T-helper 2 cell treated with Interferon-gamma antibody and Interleukin-4, amounts not matched to agents 5 μg/mL and 100 μg/mL, for 36 hours (primary cell): ENCODE measurements around the gene HOXA4.

Experiments
- DNase-seq: peaks from one replicate; pipeline ENCODE4 v3.0.0; 2021; ENCODE audit warnings: low spot score
- H3K27ac Mint-ChIP-seq: one replicate; pipeline ENCODE4 v1.8.0; 2021; ENCODE audit warnings: mild to moderate bottlenecking, mixed read lengths
- H3K27me3 Mint-ChIP-seq: one replicate; pipeline ENCODE4 v1.8.0; 2021; ENCODE audit warnings: low read depth, mixed read lengths
- H3K36me3 Mint-ChIP-seq: one replicate; pipeline ENCODE4 v1.8.0; 2021; ENCODE audit warnings: low read depth, mixed read lengths
- H3K4me1 Mint-ChIP-seq: one replicate; pipeline ENCODE4 v1.8.0; 2021; ENCODE audit warnings: low read depth, mixed read lengths
- H3K4me3 Mint-ChIP-seq: one replicate; pipeline ENCODE4 v1.8.0; 2022; ENCODE audit warnings: mild to moderate bottlenecking, moderate library complexity, mixed read lengths
- H3K9me3 Mint-ChIP-seq: one replicate; pipeline ENCODE4 v1.8.0; 2021; ENCODE audit warnings: mixed read lengths

The HOXA4 gene

DNA sequence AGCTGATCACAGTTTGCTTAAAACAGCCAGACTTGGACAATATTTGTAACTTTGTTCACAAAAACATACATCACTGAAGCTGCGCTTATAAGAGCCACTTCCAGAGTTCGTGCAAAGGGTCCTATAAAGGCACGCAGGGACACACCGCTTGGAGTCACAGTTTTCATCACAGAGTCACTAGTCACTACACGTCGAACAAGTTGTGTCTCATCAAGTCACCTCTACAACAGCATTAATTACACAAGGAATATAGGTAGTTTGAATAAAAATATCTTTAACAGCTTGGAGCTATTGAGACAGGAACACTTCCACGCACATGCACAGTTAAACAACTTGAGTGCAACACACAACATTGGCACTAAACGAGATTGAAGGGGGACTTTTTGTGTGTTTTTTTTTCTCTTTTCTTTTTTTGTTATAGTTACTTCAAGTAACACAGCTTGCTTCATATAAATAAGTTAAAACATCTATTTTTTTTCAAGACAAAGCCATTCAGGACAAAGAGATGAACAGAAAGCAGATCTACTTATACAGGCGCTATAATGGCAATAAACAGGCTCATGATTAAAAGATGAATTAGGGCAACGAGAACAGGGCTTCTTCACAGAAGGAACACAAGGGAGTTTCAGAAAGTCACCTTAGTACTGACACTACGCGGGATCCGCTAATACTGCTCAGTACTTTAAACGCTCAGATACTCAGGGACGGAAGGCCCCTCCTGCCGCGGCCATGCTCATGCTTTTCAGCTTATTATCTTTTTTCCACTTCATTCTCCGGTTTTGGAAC is 10.8 kb upstream of the HOXA4 start:
- H3K4me1 Mint-ChIP-seq: no peaks in the 10 kb centered on the region
- no peak overlapping the region for H3K27ac Mint-ChIP-seq
- no peaks in the 10 kb centered on the region for H3K9me3 Mint-ChIP-seq
- peaks cover 19% of the 10 kb centered on the region for H3K27me3 Mint-ChIP-seq
- no peak for DNase-seq
- no peak overlapping the region for H3K4me3 Mint-ChIP-seq
- no peaks in the 10 kb centered on the region for H3K36me3 Mint-ChIP-seq

- Mint-ChIP-seq H3K4me1 (no peaks in the 10 kb centered on the region), H3K4me3 (no peak overlapping the region), H3K36me3 (no peaks in the 10 kb centered on the region), H3K27ac (no peak overlapping the region), H3K9me3 (no peaks in the 10 kb centered on the region), H3K27me3 (peaks cover 25% of the 10 kb centered on the region)
- DNase-seq: no peak
These were observed 9.7 kb upstream of the HOXA4 start for GRCh38 chr7:27140126-27140857.

DNA sequence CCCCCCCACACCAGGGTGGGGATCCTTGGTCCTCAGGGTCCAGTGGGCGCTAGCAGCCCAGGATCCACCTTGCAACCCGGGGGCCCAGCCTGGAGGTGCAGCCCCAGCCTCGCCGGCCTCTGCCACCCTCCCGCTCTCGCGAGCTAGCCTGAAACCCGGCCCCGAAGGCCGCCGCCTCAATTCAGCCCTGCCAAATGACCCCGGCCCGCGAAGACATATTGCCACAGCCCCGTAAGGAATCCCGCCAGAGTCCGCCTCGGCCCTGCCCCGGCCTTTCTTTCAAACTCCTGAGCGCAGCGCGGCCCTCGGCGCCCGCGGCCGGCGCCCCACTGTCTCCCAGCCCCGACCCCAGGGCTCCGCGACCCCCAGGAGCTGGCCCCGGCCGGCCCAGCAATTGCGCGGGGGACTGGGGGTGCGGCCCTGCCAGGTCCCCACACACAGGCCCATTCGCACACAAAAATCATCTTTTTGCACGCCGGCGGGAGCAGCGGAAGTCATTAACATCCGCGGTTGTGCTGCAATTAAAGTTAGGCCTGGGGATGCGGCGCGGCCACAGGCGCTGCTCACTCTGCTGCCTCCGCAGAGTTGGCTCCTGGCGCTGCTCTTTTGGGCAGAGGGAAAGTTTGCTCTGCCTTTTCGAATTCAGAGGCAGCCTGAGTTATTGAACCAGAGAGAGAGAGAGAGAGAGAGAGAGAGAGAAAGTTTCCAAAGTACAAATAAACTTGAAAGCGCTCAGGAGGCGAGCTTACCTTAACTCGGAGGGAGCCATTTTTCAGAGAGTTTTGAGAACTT is 9.0 kb upstream of the HOXA4 start:
- Mint-ChIP-seq H3K4me1 (peaks cover 3% of the 10 kb centered on the region), H3K9me3 (no peaks in the 10 kb centered on the region), H3K27ac (no peak overlapping the region), H3K36me3 (no peaks in the 10 kb centered on the region), H3K27me3 (peaks cover 32% of the 10 kb centered on the region), H3K4me3 (no peak overlapping the region)
- no peak for DNase-seq

- Mint-ChIP-seq H3K4me1 (peaks cover 8% of the 10 kb centered on the region), H3K36me3 (no peaks in the 10 kb centered on the region), H3K4me3 (no peak overlapping the region), H3K9me3 (no peaks in the 10 kb centered on the region), H3K27ac (no peak overlapping the region), H3K27me3 (peaks cover 37% of the 10 kb centered on the region)
- no peak for DNase-seq
These were observed 8.4 kb upstream of the HOXA4 start for GRCh38 chr7:27138985-27139333.

- Mint-ChIP-seq H3K36me3 (no peaks in the 10 kb centered on the region), H3K4me1 (peaks cover 11% of the 10 kb centered on the region), H3K4me3 (no peak overlapping the region), H3K9me3 (no peaks in the 10 kb centered on the region), H3K27me3 (peaks cover 40% of the 10 kb centered on the region), H3K27ac (no peak overlapping the region)
- DNase-seq: no peak
These were observed 7.9 kb upstream of the HOXA4 start for GRCh38 chr7:27138472-27138871.

DNA sequence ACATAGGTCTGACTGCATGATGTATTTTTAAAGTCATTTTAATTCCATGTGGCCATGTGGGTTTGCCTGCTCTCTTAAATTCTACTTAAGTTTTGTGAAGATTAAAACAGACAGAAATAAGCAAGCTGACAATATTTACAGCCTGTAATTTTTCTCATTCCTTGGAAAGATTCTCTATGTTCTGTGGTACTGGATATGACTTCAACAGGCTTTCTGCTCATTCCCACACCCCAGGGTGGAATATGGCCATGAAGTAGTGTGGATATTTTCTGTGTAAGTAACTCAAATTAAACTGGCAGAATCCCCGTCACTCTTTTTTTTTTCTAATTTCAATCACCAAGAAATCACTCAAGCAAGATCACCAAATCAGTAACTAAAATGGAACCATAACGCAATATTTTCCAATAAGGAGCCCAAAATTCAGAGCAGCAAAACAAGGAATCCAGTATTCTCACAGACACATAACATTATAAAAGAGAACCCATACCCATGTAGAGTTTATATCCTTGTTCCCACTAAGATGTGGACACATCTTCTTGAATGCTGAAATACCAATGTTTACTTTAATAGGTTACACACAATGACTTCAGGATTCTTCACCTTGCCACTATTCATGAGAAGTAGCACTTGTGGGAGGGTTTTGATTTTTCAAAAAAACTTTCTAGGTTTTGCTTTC is 7.2 kb upstream of the HOXA4 start:
- peaks cover 46% of the 10 kb centered on the region for H3K27me3 Mint-ChIP-seq
- H3K36me3 Mint-ChIP-seq: no peaks in the 10 kb centered on the region
- H3K9me3 Mint-ChIP-seq: no peaks in the 10 kb centered on the region
- peaks cover 11% of the 10 kb centered on the region for H3K4me1 Mint-ChIP-seq
- no peak overlapping the region for H3K27ac Mint-ChIP-seq
- no peak overlapping the region for H3K4me3 Mint-ChIP-seq
- DNase-seq: no peak

- Mint-ChIP-seq H3K4me1 (peaks cover 11% of the 10 kb centered on the region), H3K4me3 (no peak overlapping the region), H3K27ac (no peak overlapping the region), H3K36me3 (peaks cover 2% of the 10 kb centered on the region), H3K9me3 (no peaks in the 10 kb centered on the region), H3K27me3 (peaks cover 59% of the 10 kb centered on the region)
- DNase-seq: peak; percentile 20
These were observed 3.8 kb upstream of the HOXA4 start for GRCh38 chr7:27134392-27134791.

- H3K4me1 Mint-ChIP-seq: peaks cover 11% of the 10 kb centered on the region
- no peak for DNase-seq
- no peaks in the 10 kb centered on the region for H3K9me3 Mint-ChIP-seq
- H3K36me3 Mint-ChIP-seq: peaks cover 2% of the 10 kb centered on the region
- H3K4me3 Mint-ChIP-seq: no peak overlapping the region
- H3K27me3 Mint-ChIP-seq: peaks cover 65% of the 10 kb centered on the region
- no peak overlapping the region for H3K27ac Mint-ChIP-seq
These were observed 3.1 kb upstream of the HOXA4 start for GRCh38 chr7:27133409-27134231.

- H3K9me3 Mint-ChIP-seq: no peaks in the 10 kb centered on the region
- DNase-seq: no peak
- peaks cover 64% of the 10 kb centered on the region for H3K27me3 Mint-ChIP-seq
- H3K27ac Mint-ChIP-seq: no peak overlapping the region
- peaks cover 2% of the 10 kb centered on the region for H3K36me3 Mint-ChIP-seq
- H3K4me3 Mint-ChIP-seq: no peak overlapping the region
- H3K4me1 Mint-ChIP-seq: peaks cover 11% of the 10 kb centered on the region
These were observed 2.4 kb upstream of the HOXA4 start for GRCh38 chr7:27132978-27133377.

DNA sequence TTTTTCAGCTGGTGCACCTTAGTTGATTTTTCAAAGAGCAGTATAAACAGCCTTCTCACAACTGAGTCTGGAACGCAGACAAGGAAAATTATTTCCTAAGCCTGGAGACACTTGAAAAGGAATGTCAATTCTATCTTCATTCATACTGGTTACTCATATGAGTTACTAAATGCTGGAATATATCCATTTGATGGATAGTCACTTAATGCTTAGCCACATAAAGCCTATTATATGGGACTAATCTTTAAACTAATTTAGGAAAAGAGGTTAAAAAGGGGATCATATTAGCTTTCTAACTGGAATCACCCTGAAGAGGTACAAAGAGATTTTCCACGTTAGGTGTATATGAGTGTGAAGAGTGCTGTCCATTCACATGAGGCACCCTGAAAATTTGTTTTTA is 1.7 kb upstream of the HOXA4 start:
- Mint-ChIP-seq H3K36me3 (peaks cover 2% of the 10 kb centered on the region), H3K4me3 (peak overlapping the region; percentile 12), H3K4me1 (peaks cover 11% of the 10 kb centered on the region), H3K27ac (no peak overlapping the region), H3K9me3 (no peaks in the 10 kb centered on the region), H3K27me3 (peaks cover 63% of the 10 kb centered on the region)
- DNase-seq: no peak

GRCh38 chr7:27131390-27131819 is 848 bp upstream of the HOXA4 start:
- H3K27me3 Mint-ChIP-seq: peaks cover 65% of the 10 kb centered on the region
- H3K36me3 Mint-ChIP-seq: peaks cover 2% of the 10 kb centered on the region
- no peak for DNase-seq
- H3K4me1 Mint-ChIP-seq: peaks cover 11% of the 10 kb centered on the region
- H3K9me3 Mint-ChIP-seq: no peaks in the 10 kb centered on the region
- H3K27ac Mint-ChIP-seq: no peak overlapping the region
- H3K4me3 Mint-ChIP-seq: peak overlapping the region; percentile 55

DNA sequence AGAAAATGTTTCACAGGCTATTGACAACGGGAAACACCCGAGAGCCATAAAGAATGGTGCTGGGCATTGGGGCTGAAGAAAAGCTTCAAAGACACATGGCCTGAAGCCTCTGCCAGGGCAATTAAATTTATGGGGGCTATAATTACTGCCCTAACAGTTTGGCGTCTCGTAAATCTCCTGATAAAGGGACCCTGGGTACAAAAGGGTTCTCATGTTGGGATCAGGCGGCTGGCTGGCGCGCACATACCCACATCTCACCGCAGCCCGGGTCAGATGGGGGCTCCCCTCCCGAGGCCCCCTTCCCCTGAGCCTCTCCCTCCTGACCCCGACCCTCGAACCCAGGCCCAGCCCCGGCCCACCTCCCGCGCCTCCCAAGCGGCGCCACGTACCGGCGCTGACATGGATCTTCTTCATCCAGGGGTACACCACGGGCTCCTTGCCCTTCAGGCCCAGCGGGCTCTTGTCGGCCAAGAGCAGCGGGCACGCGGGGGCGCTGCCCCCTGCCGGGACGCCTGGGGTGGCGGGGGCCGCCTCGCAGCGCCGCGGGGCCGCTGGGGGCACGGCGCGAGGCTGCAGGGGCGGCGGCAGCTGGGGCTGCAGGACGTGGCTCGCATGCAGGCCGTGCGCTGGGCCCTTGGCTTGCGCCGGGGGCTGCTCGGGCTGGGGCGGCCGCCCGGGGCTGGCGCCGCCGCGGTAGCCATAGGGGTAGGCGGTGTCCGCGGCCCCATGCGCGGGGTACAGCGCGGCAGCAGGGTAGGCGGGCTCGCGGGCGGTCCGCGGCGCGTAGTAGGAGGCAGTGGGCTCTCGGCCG is 623 bp downstream of the HOXA4 start:
- DNase-seq: no peak
- H3K27me3 Mint-ChIP-seq: peaks cover 61% of the 10 kb centered on the region

More for the DNA sequence above, 623 bp downstream of the HOXA4 start:
- Mint-ChIP-seq H3K4me3 (no peak overlapping the region), H3K27ac (no peak overlapping the region), H3K36me3 (peaks cover 2% of the 10 kb centered on the region), H3K9me3 (no peaks in the 10 kb centered on the region), H3K4me1 (peaks cover 9% of the 10 kb centered on the region)
